Cardiac muscle cell (in vitro differentiated cells and primary cell): ENCODE measurements around the gene HSD17B12. TPM values are rescaled to one million over a fixed set of nuclear protein-coding genes. Genes with fewer than 3 reads are reported as not detected.

ENCODE experiments used
- DNase-seq, 2 donors: peaks; one replicate each; pipeline versions ENCODE4 v3.0.0 to v3.0.0-alpha.2; 2010 to 2017; ENCODE audit warnings: low read depth in 1 of 2, low spot score in 1 of 2
- H3K27ac ChIP-seq: fragments of 200-600 bp; sonication (generic); 2 replicates; pipeline ENCODE4 v1.5.1; 2016
- H3K27me3 ChIP-seq: fragments of 200-600 bp; sonication (generic); 2 replicates; pipeline ENCODE4 v1.6.0; 2016; ENCODE audit warnings: control low read depth
- H3K36me3 ChIP-seq: fragments of 200-600 bp; sonication (generic); 2 replicates; pipeline ENCODE4 v1.5.1; 2016; ENCODE audit warnings: control low read depth
- H3K4me1 ChIP-seq: fragments of 200-600 bp; sonication (generic); 2 replicates; pipeline ENCODE4 v1.8.1; 2017; ENCODE audit warnings: low read depth, mild to moderate bottlenecking, mixed run types
- H3K4me3 ChIP-seq: fragments of 200-600 bp; sonication (generic); 2 replicates; pipeline ENCODE4 v1.5.1; 2016; ENCODE audit warnings: mild to moderate bottlenecking
- H3K9me3 ChIP-seq: fragments of 200-600 bp; sonication (generic); 2 replicates; pipeline ENCODE4 v1.5.1; 2017; ENCODE audit warnings: low read depth, mild to moderate bottlenecking, control low read depth
- polyA plus RNA-seq: library from polyadenylated mRNA; unstranded; fragments of >200 nt; fragmentation: Nextera tagmentation; extraction: Ambion mirVana; gene quantifications from 2 replicates; pipeline ENCODE4 v1.2.1, GENCODE V29; 2016
- total RNA-seq: library from RNA; depleted of rRNA; stranded (reverse); fragments of >200 nt; gene quantifications from 2 replicates; pipeline ENCODE4 v1.2.3, GENCODE V29; 2016
- TF ChIP-seq, protein P1 (sequence below): IDR thresholded peaks from 2 replicates; pipeline ENCODE4 v1.5.1; 2012; ENCODE audit warnings: low read depth, mild to moderate bottlenecking, low read length

HSD17B12 gene
- total and polyA plus RNA-seq, 2 experiments from 2014 or later = 68.9 to 89.0 TPM

DNA sequence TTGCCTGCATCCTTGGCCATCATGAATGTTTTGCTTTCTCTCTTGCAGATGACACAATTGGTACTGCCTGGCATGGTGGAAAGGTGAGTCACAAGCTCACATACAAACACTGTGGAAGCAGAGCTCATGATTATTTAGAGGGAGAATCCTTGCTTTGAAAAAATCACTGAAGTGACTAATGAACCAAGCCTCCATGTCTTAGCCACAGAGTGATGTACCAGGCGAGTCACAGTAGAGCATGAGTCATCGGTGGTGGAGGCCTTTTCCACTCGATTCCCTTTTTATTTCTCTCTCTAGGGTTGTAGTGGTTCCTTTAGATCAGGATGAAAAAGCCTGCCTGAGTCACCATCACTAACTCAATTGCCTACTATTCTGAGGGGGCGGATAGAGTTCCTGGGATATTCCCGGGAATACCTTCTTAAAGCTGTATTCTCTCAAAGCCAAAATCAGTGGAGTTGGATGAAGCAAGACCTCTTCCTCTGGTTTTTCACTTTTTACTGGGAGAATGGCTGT lies 150.4 kb downstream of the HSD17B12 start:
- no peak overlapping the region for H3K27ac ChIP-seq
- TF ChIP-seq, protein P1, sequence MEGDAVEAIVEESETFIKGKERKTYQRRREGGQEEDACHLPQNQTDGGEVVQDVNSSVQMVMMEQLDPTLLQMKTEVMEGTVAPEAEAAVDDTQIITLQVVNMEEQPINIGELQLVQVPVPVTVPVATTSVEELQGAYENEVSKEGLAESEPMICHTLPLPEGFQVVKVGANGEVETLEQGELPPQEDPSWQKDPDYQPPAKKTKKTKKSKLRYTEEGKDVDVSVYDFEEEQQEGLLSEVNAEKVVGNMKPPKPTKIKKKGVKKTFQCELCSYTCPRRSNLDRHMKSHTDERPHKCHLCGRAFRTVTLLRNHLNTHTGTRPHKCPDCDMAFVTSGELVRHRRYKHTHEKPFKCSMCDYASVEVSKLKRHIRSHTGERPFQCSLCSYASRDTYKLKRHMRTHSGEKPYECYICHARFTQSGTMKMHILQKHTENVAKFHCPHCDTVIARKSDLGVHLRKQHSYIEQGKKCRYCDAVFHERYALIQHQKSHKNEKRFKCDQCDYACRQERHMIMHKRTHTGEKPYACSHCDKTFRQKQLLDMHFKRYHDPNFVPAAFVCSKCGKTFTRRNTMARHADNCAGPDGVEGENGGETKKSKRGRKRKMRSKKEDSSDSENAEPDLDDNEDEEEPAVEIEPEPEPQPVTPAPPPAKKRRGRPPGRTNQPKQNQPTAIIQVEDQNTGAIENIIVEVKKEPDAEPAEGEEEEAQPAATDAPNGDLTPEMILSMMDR = no peak
- no peak overlapping the region for H3K4me3 ChIP-seq
- H3K27me3 ChIP-seq = no peaks in the 10 kb centered on the region
- H3K4me1 ChIP-seq = no peaks in the 10 kb centered on the region
- peak in 1 of 2 donors; percentile 97 for DNase-seq
- no peaks in the 10 kb centered on the region for H3K9me3 ChIP-seq
- H3K36me3 ChIP-seq = no peaks in the 10 kb centered on the region

DNA sequence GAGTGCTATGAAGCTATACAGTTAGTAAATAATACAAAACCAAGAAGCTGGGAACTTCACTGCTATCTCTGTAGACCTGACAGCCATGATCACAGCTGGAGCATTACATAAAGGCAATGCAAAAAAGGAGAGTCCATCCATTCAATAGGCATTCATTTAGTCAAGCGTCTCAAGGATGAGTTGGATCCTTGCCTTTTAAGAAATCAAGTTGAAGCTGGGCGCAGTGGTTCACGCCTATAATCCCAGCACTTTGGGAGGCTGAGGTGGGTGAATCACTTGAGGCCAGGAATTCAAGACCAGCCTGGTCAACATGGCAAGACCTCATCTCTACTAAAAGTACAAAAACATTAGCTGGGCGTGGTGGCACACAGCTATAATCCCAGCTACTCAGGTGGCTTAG lies 152.0 kb downstream of the HSD17B12 start:
- Histone ChIP-seq H3K27me3 (no peaks in the 10 kb centered on the region), H3K4me1 (no peaks in the 10 kb centered on the region), H3K36me3 (no peaks in the 10 kb centered on the region), H3K27ac (no peak overlapping the region), H3K9me3 (no peaks in the 10 kb centered on the region), H3K4me3 (no peak overlapping the region)
- TF ChIP-seq, protein P1 = no peak
- DNase-seq = no peak

DNA sequence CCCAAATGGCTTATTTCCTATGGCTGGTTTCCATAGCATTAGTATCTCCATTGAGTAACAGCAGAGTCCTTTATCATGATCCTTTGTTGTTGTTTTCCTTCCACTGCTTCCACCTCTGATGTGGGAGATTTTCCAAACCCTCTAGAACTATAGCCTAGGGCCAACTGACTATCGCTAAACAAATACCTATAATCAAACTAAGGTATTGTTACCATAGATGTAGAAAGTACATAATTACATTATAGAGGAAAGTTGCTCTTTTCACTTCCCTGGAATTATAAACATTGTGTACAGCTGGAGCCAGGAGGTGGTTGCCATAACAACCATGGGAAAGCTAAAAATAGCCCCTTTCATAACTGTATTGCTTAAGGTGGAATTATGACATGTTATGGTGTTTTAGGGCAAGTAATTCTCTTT lies 153.1 kb downstream of the HSD17B12 start:
- Histone ChIP-seq H3K36me3 (peaks cover 3% of the 10 kb centered on the region), H3K27ac (no peak overlapping the region), H3K27me3 (no peaks in the 10 kb centered on the region), H3K4me3 (no peak overlapping the region), H3K4me1 (no peaks in the 10 kb centered on the region), H3K9me3 (no peaks in the 10 kb centered on the region)
- TF ChIP-seq, protein P1 = no peak
- DNase-seq = peak in 1 of 2 donors; percentile 75

DNA sequence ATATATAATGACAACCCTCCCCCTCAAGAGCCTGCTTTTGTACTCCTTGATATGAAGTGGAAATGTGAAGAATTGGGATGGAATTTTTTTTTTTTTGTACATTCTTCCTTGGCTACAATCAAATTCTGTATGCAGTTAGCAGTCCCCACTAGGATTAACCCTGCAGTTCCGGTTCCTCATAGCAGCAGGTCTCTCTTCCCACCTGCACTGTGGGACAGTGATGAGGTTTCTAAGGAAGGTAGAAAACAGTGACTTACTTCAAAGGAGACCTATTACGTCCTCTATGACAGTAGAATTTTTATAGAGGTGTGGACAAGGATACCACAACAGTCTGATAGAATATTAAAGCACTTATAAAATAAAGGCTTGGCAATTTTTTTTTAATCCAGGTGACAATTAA lies 153.7 kb downstream of the HSD17B12 start:
- Histone ChIP-seq H3K4me1 (no peaks in the 10 kb centered on the region), H3K27ac (no peak overlapping the region), H3K9me3 (no peaks in the 10 kb centered on the region), H3K36me3 (peaks cover 6% of the 10 kb centered on the region), H3K4me3 (no peak overlapping the region), H3K27me3 (no peaks in the 10 kb centered on the region)
- TF ChIP-seq, protein P1 = no peak
- DNase-seq = no peak

DNA sequence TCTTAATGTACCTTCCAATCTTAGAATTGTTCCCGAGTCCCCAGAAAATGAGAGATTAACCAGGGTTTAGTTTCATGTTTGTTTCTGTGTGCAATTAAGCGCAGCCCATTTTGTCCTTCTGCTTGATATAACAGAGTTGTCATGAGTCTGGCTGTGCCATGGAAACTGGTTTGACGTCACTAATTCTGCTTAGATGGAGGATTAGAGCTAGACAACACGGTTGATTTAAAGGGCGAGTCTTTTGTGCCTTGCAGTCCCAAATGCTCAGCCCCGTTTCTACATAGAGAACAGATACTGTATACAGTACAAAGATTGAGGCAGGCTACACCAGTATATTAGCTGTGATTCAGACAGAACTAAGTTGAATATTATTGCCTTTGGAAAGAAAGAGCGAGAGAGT lies 154.6 kb downstream of the HSD17B12 start:
- Histone ChIP-seq H3K4me3 (no peak overlapping the region), H3K4me1 (no peaks in the 10 kb centered on the region), H3K36me3 (peaks cover 6% of the 10 kb centered on the region), H3K9me3 (no peaks in the 10 kb centered on the region), H3K27me3 (no peaks in the 10 kb centered on the region), H3K27ac (no peak overlapping the region)
- TF ChIP-seq, protein P1 = no peak
- DNase-seq = no peak
